Measurements from ENCODE around the gene TESK2. TPM values are rescaled to one million over a fixed set of nuclear protein-coding genes. Genes with fewer than 3 reads are reported as not detected.

The TESK2 gene
- total RNA-seq, 1 donor, result 2.2 TPM

- no peak for DNase-seq (ENCODE audit: low read depth)
- TF ChIP-seq, protein P1, sequence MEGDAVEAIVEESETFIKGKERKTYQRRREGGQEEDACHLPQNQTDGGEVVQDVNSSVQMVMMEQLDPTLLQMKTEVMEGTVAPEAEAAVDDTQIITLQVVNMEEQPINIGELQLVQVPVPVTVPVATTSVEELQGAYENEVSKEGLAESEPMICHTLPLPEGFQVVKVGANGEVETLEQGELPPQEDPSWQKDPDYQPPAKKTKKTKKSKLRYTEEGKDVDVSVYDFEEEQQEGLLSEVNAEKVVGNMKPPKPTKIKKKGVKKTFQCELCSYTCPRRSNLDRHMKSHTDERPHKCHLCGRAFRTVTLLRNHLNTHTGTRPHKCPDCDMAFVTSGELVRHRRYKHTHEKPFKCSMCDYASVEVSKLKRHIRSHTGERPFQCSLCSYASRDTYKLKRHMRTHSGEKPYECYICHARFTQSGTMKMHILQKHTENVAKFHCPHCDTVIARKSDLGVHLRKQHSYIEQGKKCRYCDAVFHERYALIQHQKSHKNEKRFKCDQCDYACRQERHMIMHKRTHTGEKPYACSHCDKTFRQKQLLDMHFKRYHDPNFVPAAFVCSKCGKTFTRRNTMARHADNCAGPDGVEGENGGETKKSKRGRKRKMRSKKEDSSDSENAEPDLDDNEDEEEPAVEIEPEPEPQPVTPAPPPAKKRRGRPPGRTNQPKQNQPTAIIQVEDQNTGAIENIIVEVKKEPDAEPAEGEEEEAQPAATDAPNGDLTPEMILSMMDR (IDR thresholded peaks at IDR 0.05; ENCODE audit: insufficient read depth, low read depth, low read length), result no peak
- no peak overlapping the region for H3K4me3 ChIP-seq (ENCODE audit: low read depth, low read length)
Observed at GRCh38 chr1:45348020-45348419, 142.9 kb downstream of the TESK2 start.

GRCh38 chr1:45346473-45346872 is 144.5 kb downstream of the TESK2 start:
- no peak overlapping the region for H3K4me3 ChIP-seq (ENCODE audit: low read depth, low read length)
- TF ChIP-seq, protein P1 (IDR thresholded peaks at IDR 0.05; ENCODE audit: insufficient read depth, low read depth, low read length), result no peak
- DNase-seq (ENCODE audit: low read depth), result no peak

GRCh38 chr1:45345014-45345413 is 145.9 kb downstream of the TESK2 start:
- H3K4me3 ChIP-seq (ENCODE audit: low read depth, low read length), result no peak overlapping the region
- DNase-seq (ENCODE audit: low read depth), result no peak
- TF ChIP-seq, protein P1 (IDR thresholded peaks at IDR 0.05; ENCODE audit: insufficient read depth, low read depth, low read length), result no peak

DNA sequence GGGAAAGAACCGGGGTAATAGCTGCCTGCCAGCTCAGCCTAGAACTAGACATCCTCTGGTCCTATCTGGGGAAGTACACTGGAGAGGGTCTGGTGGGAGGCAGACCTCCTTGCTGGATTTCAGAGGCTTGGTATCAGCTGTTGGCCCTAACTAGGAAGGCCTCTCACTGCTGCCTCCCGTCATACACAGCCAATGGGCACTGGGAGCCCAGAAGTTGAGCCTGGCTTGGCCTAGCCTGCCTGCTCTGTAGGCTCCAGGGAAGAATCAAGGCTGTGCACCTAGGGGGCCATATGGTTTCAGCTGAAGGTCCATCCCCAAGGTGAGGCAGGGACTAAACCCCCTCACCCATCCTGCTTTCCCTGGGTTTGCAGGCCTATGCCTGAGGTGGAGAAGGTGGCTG is 146.5 kb downstream of the TESK2 start:
- TF ChIP-seq, protein P1 (IDR thresholded peaks at IDR 0.05; ENCODE audit: insufficient read depth, low read depth, low read length), result no peak
- no peak for DNase-seq (ENCODE audit: low read depth)
- no peak overlapping the region for H3K4me3 ChIP-seq (ENCODE audit: low read depth, low read length)

GRCh38 chr1:45340816-45341466 is 150.0 kb downstream of the TESK2 start:
- DNase-seq (ENCODE audit: low read depth), result no peak
- peak overlapping the region; percentile 93 for H3K4me3 ChIP-seq (ENCODE audit: low read depth, low read length)
- TF ChIP-seq, protein P1 (IDR thresholded peaks at IDR 0.05; ENCODE audit: insufficient read depth, low read depth, low read length), result no peak

DNA sequence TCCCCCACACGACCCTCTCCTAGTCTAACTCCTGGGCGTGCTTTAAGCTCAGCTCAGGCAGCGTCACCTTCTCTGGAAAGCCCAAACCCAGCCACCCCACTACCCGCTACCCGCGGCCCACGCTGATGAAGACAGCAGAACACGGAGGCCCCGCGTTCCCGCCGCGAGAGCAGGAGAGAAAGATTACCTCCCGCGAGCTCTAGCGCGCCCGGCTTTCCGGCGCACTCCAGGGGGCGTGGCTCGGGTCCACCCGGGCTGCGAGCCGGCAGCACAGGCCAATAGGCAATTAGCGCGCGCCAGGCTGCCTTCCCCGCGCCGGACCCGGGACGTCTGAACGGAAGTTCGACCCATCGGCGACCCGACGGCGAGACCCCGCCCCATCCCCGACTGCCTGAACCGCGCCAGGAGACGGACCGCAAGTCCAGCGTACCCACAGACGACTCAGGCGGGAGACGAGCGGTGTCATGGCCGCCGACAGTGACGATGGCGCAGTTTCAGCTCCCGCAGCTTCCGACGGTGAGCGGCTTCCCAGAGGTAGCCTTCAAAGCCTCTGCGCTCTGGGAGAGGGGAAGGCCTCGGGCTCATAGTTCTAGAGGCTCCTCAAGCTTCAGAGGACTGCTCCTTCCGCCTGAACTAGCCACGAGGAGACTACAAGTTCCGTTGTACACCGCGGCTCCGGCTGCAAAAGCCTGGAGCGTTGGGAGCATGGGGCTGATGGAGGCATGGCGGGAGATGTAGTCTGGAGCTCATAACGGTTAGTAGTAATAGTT is 151.0 kb downstream of the TESK2 start, which contains the start of the genes MUTYH and TOE1:
Gene MUTYH (minus strand): TSS at position 652 of the 770 bp plus-strand sequence. CDS start 5,935 bp downstream, outside the sequence.
Gene TOE1 (plus strand): TSS at position 382 of the 770 bp plus-strand sequence. CDS start 83 bp downstream, at position 465.
- TF ChIP-seq, protein P1 (IDR thresholded peaks at IDR 0.05; ENCODE audit: insufficient read depth, low read depth, low read length), result no peak
- DNase-seq (ENCODE audit: low read depth), result peak; percentile 91
- peak within 1 kb of the TSS; percentile 93 for H3K4me3 ChIP-seq (ENCODE audit: low read depth, low read length)
